Measurements from ENCODE around the gene MED15. TPM values are rescaled to one million over a fixed set of nuclear protein-coding genes. Genes with fewer than 3 reads are reported as not detected.

The MED15 gene
- total and polyA plus RNA-seq, 2 experiments from 2014 or later, result 29.2 to 43.5 TPM

DNA sequence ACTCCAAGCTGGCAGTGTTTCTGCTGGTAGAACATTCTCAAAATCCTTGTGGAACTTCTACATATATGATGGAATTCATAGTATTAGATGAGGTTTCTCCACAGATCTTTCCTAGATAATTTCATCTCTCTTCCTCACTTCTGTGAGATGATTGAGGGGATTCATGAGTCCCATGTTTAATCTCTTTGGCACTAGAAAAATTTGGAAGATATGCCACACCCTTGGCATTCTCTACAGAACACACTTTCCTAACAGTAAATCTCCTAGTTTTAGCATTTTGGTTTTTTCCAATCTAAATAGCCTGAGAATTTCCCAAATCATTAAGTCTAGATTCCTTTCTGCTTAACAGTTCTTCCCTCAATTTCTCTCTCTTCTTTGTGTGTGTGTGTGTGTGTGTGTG lies 35.3 kb downstream of the MED15 start:
- Mint-ChIP-seq H3K9me3 (no peaks in the 10 kb centered on the region), H3K4me1 (peaks cover 9% of the 10 kb centered on the region; the same call in 2 of the 3 replicates), H3K4me3 (no peak overlapping the region), H3K27me3 (ENCODE audit: insufficient read depth, low read depth, poor library complexity) (peaks cover 6% of the 10 kb centered on the region), H3K36me3 (ENCODE audit: low read depth) (peaks cover 54% of the 10 kb centered on the region), H3K27ac (no peak overlapping the region)
- no peak overlapping the region for H3K4me2 ChIP-seq
- no peaks in the 10 kb centered on the region for H3K9me2 ChIP-seq (ENCODE audit: insufficient read depth)
- no peaks in the 10 kb centered on the region for H3F3A ChIP-seq (replicated peaks; ENCODE audit: low read depth)
- H3K36me3 ChIP-seq (ENCODE audit: insufficient read depth), result peaks cover 11% of the 10 kb centered on the region
- no peak overlapping the region for H3K27ac ChIP-seq (ENCODE audit: low read depth)
- no peak overlapping the region for H3K4me3 ChIP-seq
- no peak for DNase-seq (ENCODE audit: low spot score)
- no peak for ATAC-seq
- TF ChIP-seq ZNF331 (CRISPR knock-in tag; IDR thresholded peaks at IDR 0.05; ENCODE audit: low read depth) (no peak), EZH2phosphoT487 (IDR thresholded peaks at IDR 0.05; ENCODE audit: unreplicated experiment) (no peak), STAT1 (IDR thresholded peaks at IDR 0.05; ENCODE audit: unreplicated experiment) (no peak), JUNB (IDR thresholded peaks at IDR 0.05; ENCODE audit: unreplicated experiment) (no peak), NANOG (IDR thresholded peaks at IDR 0.05; ENCODE audit: borderline replicate concordance) (no peak), EZH2 (IDR thresholded peaks at IDR 0.05; ENCODE audit: low read depth, unreplicated experiment) (no peak), POLR2AphosphoS5 (IDR thresholded peaks at IDR 0.05; ENCODE audit: low read depth) (no peak), CREB1 (CRISPR knock-in tag; IDR thresholded peaks at IDR 0.05; ENCODE audit: low read depth) (no peak), ZNF114 (CRISPR knock-in tag; IDR thresholded peaks at IDR 0.05) (no peak)
- TF ChIP-seq, protein P1, sequence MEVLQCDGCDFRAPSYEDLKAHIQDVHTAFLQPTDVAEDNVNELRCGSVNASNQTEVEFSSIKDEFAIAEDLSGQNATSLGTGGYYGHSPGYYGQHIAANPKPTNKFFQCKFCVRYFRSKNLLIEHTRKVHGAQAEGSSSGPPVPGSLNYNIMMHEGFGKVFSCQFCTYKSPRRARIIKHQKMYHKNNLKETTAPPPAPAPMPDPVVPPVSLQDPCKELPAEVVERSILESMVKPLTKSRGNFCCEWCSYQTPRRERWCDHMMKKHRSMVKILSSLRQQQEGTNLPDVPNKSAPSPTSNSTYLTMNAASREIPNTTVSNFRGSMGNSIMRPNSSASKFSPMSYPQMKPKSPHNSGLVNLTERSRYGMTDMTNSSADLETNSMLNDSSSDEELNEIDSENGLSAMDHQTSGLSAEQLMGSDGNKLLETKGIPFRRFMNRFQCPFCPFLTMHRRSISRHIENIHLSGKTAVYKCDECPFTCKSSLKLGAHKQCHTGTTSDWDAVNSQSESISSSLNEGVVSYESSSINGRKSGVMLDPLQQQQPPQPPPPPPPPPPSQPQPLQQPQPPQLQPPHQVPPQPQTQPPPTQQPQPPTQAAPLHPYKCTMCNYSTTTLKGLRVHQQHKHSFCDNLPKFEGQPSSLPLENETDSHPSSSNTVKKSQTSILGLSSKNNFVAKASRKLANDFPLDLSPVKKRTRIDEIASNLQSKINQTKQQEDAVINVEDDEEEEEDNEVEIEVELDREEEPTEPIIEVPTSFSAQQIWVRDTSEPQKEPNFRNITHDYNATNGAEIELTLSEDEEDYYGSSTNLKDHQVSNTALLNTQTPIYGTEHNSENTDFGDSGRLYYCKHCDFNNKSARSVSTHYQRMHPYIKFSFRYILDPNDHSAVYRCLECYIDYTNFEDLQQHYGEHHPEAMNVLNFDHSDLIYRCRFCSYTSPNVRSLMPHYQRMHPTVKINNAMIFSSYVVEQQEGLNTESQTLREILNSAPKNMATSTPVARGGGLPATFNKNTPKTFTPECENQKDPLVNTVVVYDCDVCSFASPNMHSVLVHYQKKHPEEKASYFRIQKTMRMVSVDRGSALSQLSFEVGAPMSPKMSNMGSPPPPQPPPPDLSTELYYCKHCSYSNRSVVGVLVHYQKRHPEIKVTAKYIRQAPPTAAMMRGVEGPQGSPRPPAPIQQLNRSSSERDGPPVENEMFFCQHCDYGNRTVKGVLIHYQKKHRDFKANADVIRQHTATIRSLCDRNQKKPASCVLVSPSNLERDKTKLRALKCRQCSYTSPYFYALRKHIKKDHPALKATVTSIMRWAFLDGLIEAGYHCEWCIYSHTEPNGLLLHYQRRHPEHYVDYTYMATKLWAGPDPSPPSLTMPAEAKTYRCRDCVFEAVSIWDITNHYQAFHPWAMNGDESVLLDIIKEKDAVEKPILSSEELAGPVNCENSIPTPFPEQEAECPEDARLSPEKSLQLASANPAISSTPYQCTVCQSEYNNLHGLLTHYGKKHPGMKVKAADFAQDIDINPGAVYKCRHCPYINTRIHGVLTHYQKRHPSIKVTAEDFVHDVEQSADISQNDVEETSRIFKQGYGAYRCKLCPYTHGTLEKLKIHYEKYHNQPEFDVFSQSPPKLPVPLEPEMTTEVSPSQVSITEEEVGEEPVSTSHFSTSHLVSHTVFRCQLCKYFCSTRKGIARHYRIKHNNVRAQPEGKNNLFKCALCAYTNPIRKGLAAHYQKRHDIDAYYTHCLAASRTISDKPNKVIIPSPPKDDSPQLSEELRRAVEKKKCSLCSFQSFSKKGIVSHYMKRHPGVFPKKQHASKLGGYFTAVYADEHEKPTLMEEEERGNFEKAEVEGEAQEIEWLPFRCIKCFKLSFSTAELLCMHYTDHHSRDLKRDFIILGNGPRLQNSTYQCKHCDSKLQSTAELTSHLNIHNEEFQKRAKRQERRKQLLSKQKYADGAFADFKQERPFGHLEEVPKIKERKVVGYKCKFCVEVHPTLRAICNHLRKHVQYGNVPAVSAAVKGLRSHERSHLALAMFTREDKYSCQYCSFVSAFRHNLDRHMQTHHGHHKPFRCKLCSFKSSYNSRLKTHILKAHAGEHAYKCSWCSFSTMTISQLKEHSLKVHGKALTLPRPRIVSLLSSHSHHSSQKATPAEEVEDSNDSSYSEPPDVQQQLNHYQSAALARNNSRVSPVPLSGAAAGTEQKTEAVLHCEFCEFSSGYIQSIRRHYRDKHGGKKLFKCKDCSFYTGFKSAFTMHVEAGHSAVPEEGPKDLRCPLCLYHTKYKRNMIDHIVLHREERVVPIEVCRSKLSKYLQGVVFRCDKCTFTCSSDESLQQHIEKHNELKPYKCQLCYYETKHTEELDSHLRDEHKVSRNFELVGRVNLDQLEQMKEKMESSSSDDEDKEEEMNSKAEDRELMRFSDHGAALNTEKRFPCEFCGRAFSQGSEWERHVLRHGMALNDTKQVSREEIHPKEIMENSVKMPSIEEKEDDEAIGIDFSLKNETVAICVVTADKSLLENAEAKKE (CRISPR knock-in tag; IDR thresholded peaks at IDR 0.05), result no peak
- TF ChIP-seq, protein P2, sequence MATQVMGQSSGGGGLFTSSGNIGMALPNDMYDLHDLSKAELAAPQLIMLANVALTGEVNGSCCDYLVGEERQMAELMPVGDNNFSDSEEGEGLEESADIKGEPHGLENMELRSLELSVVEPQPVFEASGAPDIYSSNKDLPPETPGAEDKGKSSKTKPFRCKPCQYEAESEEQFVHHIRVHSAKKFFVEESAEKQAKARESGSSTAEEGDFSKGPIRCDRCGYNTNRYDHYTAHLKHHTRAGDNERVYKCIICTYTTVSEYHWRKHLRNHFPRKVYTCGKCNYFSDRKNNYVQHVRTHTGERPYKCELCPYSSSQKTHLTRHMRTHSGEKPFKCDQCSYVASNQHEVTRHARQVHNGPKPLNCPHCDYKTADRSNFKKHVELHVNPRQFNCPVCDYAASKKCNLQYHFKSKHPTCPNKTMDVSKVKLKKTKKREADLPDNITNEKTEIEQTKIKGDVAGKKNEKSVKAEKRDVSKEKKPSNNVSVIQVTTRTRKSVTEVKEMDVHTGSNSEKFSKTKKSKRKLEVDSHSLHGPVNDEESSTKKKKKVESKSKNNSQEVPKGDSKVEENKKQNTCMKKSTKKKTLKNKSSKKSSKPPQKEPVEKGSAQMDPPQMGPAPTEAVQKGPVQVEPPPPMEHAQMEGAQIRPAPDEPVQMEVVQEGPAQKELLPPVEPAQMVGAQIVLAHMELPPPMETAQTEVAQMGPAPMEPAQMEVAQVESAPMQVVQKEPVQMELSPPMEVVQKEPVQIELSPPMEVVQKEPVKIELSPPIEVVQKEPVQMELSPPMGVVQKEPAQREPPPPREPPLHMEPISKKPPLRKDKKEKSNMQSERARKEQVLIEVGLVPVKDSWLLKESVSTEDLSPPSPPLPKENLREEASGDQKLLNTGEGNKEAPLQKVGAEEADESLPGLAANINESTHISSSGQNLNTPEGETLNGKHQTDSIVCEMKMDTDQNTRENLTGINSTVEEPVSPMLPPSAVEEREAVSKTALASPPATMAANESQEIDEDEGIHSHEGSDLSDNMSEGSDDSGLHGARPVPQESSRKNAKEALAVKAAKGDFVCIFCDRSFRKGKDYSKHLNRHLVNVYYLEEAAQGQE (IDR thresholded peaks at IDR 0.05; ENCODE audit: unreplicated experiment), result no peak
- TF ChIP-seq, protein P3, sequence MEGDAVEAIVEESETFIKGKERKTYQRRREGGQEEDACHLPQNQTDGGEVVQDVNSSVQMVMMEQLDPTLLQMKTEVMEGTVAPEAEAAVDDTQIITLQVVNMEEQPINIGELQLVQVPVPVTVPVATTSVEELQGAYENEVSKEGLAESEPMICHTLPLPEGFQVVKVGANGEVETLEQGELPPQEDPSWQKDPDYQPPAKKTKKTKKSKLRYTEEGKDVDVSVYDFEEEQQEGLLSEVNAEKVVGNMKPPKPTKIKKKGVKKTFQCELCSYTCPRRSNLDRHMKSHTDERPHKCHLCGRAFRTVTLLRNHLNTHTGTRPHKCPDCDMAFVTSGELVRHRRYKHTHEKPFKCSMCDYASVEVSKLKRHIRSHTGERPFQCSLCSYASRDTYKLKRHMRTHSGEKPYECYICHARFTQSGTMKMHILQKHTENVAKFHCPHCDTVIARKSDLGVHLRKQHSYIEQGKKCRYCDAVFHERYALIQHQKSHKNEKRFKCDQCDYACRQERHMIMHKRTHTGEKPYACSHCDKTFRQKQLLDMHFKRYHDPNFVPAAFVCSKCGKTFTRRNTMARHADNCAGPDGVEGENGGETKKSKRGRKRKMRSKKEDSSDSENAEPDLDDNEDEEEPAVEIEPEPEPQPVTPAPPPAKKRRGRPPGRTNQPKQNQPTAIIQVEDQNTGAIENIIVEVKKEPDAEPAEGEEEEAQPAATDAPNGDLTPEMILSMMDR (conservative IDR thresholded peaks at IDR 0.05; ENCODE audit: low read depth in 2 of 2), result no peak
- TF ChIP-seq, protein P4, sequence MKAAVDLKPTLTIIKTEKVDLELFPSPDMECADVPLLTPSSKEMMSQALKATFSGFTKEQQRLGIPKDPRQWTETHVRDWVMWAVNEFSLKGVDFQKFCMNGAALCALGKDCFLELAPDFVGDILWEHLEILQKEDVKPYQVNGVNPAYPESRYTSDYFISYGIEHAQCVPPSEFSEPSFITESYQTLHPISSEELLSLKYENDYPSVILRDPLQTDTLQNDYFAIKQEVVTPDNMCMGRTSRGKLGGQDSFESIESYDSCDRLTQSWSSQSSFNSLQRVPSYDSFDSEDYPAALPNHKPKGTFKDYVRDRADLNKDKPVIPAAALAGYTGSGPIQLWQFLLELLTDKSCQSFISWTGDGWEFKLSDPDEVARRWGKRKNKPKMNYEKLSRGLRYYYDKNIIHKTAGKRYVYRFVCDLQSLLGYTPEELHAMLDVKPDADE (IDR thresholded peaks at IDR 0.05), result no peak
- H3K27me3 ChIP-seq (ENCODE audit: insufficient read depth), result no peaks in the 10 kb centered on the region
- H3K4me1 ChIP-seq (ENCODE audit: insufficient read depth), result no peaks in the 10 kb centered on the region
- H4K20me1 ChIP-seq (replicated peaks; ENCODE audit: insufficient read depth), result peaks cover 4% of the 10 kb centered on the region; the same call in 1 of the 2 replicates
- H2AFZ ChIP-seq, result no peak overlapping the region
- peaks cover 34% of the 10 kb centered on the region for H3K79me2 ChIP-seq (replicated peaks; ENCODE audit: insufficient read depth)
